SK-N-SH treated with all-trans-retinoic acid at 6 μM for 48 hours (cell line): ENCODE data around the gene PPFIBP1.

Experiments
- ATAC-seq: fragments of 200-7000 bp; cut with Tn5 transposase; 3 replicates; pipeline ENCODE4 v1.9.1; 2020; ENCODE audit warnings: mild to moderate bottlenecking, moderate library complexity
- ARNTL ChIP-seq: fragments of 450-650 bp; formaldehyde crosslinking; IDR thresholded peaks from 2 replicates; pipeline ENCODE4 v1.5.0; 2020; ENCODE audit warnings: low read depth, mild to moderate bottlenecking, moderate library complexity, borderline replicate concordance
- BACH2 ChIP-seq: fragments of 250-450 bp; sonication (Bioruptor Pico); IDR thresholded peaks from 2 replicates; pipeline ENCODE4 v1.9.0; 2021; ENCODE audit warnings: mild to moderate bottlenecking, borderline replicate concordance
- CSDC2 ChIP-seq: fragments of 250-450 bp; sonication (Bioruptor Pico); IDR thresholded peaks from 2 replicates; pipeline ENCODE4 v1.5.0; 2020; ENCODE audit warnings: mild to moderate bottlenecking, moderate library complexity
- CSRNP3 ChIP-seq: fragments of 250-450 bp; sonication (Bioruptor Pico); IDR thresholded peaks from 2 replicates; pipeline ENCODE4 v1.5.1; 2021; ENCODE audit warnings: mild to moderate bottlenecking, moderate library complexity
- ESRRG ChIP-seq: fragments of 250-450 bp; sonication (Bioruptor Pico); IDR thresholded peaks from 2 replicates; pipeline ENCODE4 v1.6.1; 2021; ENCODE audit warnings: mild to moderate bottlenecking
- GLIS3 ChIP-seq: fragments of 250-450 bp; sonication (Bioruptor Pico); IDR thresholded peaks from 2 replicates; pipeline ENCODE4 v1.5.0; 2020; ENCODE audit warnings: mild to moderate bottlenecking, moderate library complexity
- ISL1 ChIP-seq: fragments of 250-450 bp; sonication (Bioruptor Pico); IDR thresholded peaks from 2 replicates; pipeline ENCODE4 v2.1.2; 2022; ENCODE audit warnings: mild to moderate bottlenecking, moderate library complexity
- OSR1 ChIP-seq: fragments of 250-450 bp; sonication (Bioruptor Pico); IDR thresholded peaks from 2 replicates; pipeline ENCODE4 v1.8.0; 2022; ENCODE audit warnings: moderate library complexity, mild to moderate bottlenecking, inconsistent platforms
- PPARA ChIP-seq: fragments of 250-450 bp; sonication (Bioruptor Pico); IDR thresholded peaks from 2 replicates; pipeline ENCODE4 v1.5.0; 2020; ENCODE audit warnings: mild to moderate bottlenecking, borderline replicate concordance
- RARB ChIP-seq: fragments of 250-450 bp; sonication (Bioruptor Pico); IDR thresholded peaks from 2 replicates; pipeline ENCODE4 v1.8.0; 2021; ENCODE audit warnings: mild to moderate bottlenecking, moderate library complexity
- SNAI2 ChIP-seq: fragments of 250-450 bp; sonication (Bioruptor Pico); IDR thresholded peaks from 2 replicates; pipeline ENCODE4 v1.5.0; 2020; ENCODE audit warnings: mild to moderate bottlenecking, moderate library complexity
- TOX ChIP-seq: fragments of 250-450 bp; sonication (Bioruptor Pico); IDR thresholded peaks from 2 replicates; pipeline ENCODE4 v1.8.0; 2021; ENCODE audit warnings: mild to moderate bottlenecking, moderate library complexity, borderline replicate concordance
- ZC3H10 ChIP-seq: fragments of 250-450 bp; sonication (Bioruptor Pico); IDR thresholded peaks from 2 replicates; pipeline ENCODE4 v1.5.1; 2021; ENCODE audit warnings: mild to moderate bottlenecking, moderate library complexity
- ZFP3 ChIP-seq: fragments of 250-450 bp; sonication (Bioruptor Pico); IDR thresholded peaks from 2 replicates; pipeline ENCODE4 v1.5.0; 2020; ENCODE audit warnings: mild to moderate bottlenecking, moderate library complexity
- ZNF565 ChIP-seq: fragments of 450-650 bp; formaldehyde crosslinking; conservative IDR thresholded peaks from 2 replicates; pipeline ENCODE4 v1.5.0; 2020; ENCODE audit warnings: low read depth, mild to moderate bottlenecking, moderate library complexity
- ZNF70 ChIP-seq: fragments of 450-650 bp; formaldehyde crosslinking; IDR thresholded peaks from 2 replicates; pipeline ENCODE4 v1.5.0; 2020; ENCODE audit warnings: mild to moderate bottlenecking, moderate library complexity
- ZNF8 ChIP-seq: fragments of 450-650 bp; formaldehyde crosslinking; IDR thresholded peaks from 2 replicates; pipeline ENCODE4 v1.5.0; 2020; ENCODE audit warnings: mild to moderate bottlenecking, moderate library complexity
- TF ChIP-seq, protein P1 (sequence below): fragments of 250-450 bp; sonication (Bioruptor Pico); IDR thresholded peaks from 2 replicates; pipeline ENCODE4 v1.5.1; 2020; ENCODE audit warnings: low read depth, mild to moderate bottlenecking, moderate library complexity
- TF ChIP-seq, protein P2 (sequence below): fragments of 250-450 bp; sonication (Bioruptor Pico); IDR thresholded peaks from 2 replicates; pipeline ENCODE4 v1.8.0; 2020; ENCODE audit warnings: mild to moderate bottlenecking, moderate library complexity, borderline replicate concordance
- TF ChIP-seq, protein P3 (sequence below): fragments of 250-450 bp; sonication (Bioruptor Pico); IDR thresholded peaks from 2 replicates; pipeline ENCODE4 v1.8.0; 2021; ENCODE audit warnings: low read depth, mild to moderate bottlenecking, moderate library complexity, borderline replicate concordance
- TF ChIP-seq, protein P4 (sequence below): fragments of 250-450 bp; sonication (Bioruptor Pico); IDR thresholded peaks from 2 replicates; pipeline ENCODE4 v1.5.0; 2020; ENCODE audit warnings: mild to moderate bottlenecking, moderate library complexity

PPFIBP1 gene

GRCh38 chr12:27608890-27609289 is 84.9 kb downstream of the PPFIBP1 start:
- TF ChIP-seq TOX, result no peak
- TF ChIP-seq SNAI2 (CRISPR knock-in tag), result no peak
- TF ChIP-seq, protein P1, sequence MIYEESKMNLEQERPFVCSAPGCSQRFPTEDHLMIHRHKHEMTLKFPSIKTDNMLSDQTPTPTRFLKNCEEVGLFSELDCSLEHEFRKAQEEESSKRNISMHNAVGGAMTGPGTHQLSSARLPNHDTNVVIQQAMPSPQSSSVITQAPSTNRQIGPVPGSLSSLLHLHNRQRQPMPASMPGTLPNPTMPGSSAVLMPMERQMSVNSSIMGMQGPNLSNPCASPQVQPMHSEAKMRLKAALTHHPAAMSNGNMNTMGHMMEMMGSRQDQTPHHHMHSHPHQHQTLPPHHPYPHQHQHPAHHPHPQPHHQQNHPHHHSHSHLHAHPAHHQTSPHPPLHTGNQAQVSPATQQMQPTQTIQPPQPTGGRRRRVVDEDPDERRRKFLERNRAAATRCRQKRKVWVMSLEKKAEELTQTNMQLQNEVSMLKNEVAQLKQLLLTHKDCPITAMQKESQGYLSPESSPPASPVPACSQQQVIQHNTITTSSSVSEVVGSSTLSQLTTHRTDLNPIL (CRISPR knock-in tag), result no peak
- no peak for TF ChIP-seq CSDC2 (CRISPR knock-in tag)
- TF ChIP-seq ZNF70 (CRISPR knock-in tag), result no peak
- no peak for TF ChIP-seq ZNF8 (CRISPR knock-in tag)
- TF ChIP-seq GLIS3, result no peak
- ATAC-seq, result no peak

- TF ChIP-seq, protein P2, sequence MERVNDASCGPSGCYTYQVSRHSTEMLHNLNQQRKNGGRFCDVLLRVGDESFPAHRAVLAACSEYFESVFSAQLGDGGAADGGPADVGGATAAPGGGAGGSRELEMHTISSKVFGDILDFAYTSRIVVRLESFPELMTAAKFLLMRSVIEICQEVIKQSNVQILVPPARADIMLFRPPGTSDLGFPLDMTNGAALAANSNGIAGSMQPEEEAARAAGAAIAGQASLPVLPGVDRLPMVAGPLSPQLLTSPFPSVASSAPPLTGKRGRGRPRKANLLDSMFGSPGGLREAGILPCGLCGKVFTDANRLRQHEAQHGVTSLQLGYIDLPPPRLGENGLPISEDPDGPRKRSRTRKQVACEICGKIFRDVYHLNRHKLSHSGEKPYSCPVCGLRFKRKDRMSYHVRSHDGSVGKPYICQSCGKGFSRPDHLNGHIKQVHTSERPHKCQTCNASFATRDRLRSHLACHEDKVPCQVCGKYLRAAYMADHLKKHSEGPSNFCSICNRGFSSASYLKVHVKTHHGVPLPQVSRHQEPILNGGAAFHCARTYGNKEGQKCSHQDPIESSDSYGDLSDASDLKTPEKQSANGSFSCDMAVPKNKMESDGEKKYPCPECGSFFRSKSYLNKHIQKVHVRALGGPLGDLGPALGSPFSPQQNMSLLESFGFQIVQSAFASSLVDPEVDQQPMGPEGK (CRISPR knock-in tag), result no peak
- TF ChIP-seq RARB (CRISPR knock-in tag) (no peak), ISL1 (CRISPR knock-in tag) (peak; percentile 88), ARNTL (CRISPR knock-in tag) (no peak), OSR1 (CRISPR knock-in tag) (no peak), ZNF565 (CRISPR knock-in tag) (no peak), ESRRG (CRISPR knock-in tag) (no peak), ZC3H10 (no peak), TOX (peak; percentile 51; the same call in 1 of the 2 replicates), ZNF8 (CRISPR knock-in tag) (no peak), CSDC2 (CRISPR knock-in tag) (no peak), ZFP3 (no peak), CSRNP3 (CRISPR knock-in tag) (no peak), ZNF70 (CRISPR knock-in tag) (no peak), PPARA (CRISPR knock-in tag) (no peak), BACH2 (CRISPR knock-in tag) (no peak)
- TF ChIP-seq, protein P3, sequence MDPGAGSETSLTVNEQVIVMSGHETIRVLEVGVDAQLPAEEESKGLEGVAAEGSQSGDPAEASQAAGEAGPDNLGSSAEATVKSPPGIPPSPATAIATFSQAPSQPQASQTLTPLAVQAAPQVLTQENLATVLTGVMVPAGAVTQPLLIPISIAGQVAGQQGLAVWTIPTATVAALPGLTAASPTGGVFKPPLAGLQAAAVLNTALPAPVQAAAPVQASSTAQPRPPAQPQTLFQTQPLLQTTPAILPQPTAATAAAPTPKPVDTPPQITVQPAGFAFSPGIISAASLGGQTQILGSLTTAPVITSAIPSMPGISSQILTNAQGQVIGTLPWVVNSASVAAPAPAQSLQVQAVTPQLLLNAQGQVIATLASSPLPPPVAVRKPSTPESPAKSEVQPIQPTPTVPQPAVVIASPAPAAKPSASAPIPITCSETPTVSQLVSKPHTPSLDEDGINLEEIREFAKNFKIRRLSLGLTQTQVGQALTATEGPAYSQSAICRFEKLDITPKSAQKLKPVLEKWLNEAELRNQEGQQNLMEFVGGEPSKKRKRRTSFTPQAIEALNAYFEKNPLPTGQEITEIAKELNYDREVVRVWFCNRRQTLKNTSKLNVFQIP (CRISPR knock-in tag), result 0 out of 2 replicates have a peak, but pooled peaks have one; percentile 47
- TF ChIP-seq, protein P4, sequence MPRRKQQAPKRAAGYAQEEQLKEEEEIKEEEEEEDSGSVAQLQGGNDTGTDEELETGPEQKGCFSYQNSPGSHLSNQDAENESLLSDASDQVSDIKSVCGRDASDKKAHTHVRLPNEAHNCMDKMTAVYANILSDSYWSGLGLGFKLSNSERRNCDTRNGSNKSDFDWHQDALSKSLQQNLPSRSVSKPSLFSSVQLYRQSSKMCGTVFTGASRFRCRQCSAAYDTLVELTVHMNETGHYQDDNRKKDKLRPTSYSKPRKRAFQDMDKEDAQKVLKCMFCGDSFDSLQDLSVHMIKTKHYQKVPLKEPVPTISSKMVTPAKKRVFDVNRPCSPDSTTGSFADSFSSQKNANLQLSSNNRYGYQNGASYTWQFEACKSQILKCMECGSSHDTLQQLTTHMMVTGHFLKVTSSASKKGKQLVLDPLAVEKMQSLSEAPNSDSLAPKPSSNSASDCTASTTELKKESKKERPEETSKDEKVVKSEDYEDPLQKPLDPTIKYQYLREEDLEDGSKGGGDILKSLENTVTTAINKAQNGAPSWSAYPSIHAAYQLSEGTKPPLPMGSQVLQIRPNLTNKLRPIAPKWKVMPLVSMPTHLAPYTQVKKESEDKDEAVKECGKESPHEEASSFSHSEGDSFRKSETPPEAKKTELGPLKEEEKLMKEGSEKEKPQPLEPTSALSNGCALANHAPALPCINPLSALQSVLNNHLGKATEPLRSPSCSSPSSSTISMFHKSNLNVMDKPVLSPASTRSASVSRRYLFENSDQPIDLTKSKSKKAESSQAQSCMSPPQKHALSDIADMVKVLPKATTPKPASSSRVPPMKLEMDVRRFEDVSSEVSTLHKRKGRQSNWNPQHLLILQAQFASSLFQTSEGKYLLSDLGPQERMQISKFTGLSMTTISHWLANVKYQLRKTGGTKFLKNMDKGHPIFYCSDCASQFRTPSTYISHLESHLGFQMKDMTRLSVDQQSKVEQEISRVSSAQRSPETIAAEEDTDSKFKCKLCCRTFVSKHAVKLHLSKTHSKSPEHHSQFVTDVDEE (CRISPR knock-in tag), result no peak
- ATAC-seq, result peak; percentile 82
These were observed 86.4 kb downstream of the PPFIBP1 start for GRCh38 chr12:27610374-27610773.

- ATAC-seq, result no peak; the same call in 2 of the 3 replicates
- TF ChIP-seq, protein P2 (CRISPR knock-in tag), result no peak
- TF ChIP-seq ZNF565 (CRISPR knock-in tag), result no peak
- TF ChIP-seq, all 23 proteins: peak for 0
These were observed 90.4 kb downstream of the PPFIBP1 start for GRCh38 chr12:27614386-27614785.
